Endodermal cell (in vitro differentiated cells): ENCODE measurements around the gene CENPN. TPM values are rescaled to one million over a fixed set of nuclear protein-coding genes. Genes with fewer than 3 reads are reported as not detected.
A peak's percentile ranks its signal among the peaks of the same experiment; 100 is the strongest.

Experiments
- DNase-seq: peaks from one replicate; pipeline ENCODE4 v3.0.0-alpha.2; 2017
- H3K27ac ChIP-seq: 2 replicates; pipeline ENCODE4 v1.5.1; 2013; ENCODE audit warnings: mild to moderate bottlenecking, low read depth, low read length, moderate library complexity
- H3K27me3 ChIP-seq: 2 replicates; pipeline ENCODE4 v1.6.1; 2013; ENCODE audit warnings: mild to moderate bottlenecking, low read length, moderate library complexity; ENCODE audit not compliant: insufficient read depth, control insufficient read depth, poor library complexity, severe bottlenecking
- H3K36me3 ChIP-seq: 2 replicates; pipeline ENCODE4 v1.7.0; 2013; ENCODE audit warnings: mild to moderate bottlenecking, low read length, moderate library complexity; ENCODE audit not compliant: control insufficient read depth, insufficient read depth
- H3K4me1 ChIP-seq: one replicate; pipeline ENCODE4 v1.7.0; 2013; ENCODE audit warnings: low read length; ENCODE audit not compliant: control insufficient read depth, insufficient read depth
- H3K4me3 ChIP-seq: 2 replicates; pipeline ENCODE4 v1.5.1; 2013; ENCODE audit warnings: mild to moderate bottlenecking, low read length, moderate library complexity
- H3K9ac ChIP-seq: 2 replicates; pipeline ENCODE4 v1.6.1; 2013; ENCODE audit warnings: mild to moderate bottlenecking, low read length, moderate library complexity; ENCODE audit not compliant: poor library complexity, severe bottlenecking; ENCODE audit errors: extremely low read depth
- H3K9me3 ChIP-seq: 2 replicates; pipeline ENCODE4 v1.6.1; 2013; ENCODE audit warnings: mild to moderate bottlenecking, low read length, moderate library complexity; ENCODE audit not compliant: control insufficient read depth
- H3K27ac Mint-ChIP-seq: 2 replicates; pipeline ENCODE4 v1.8.0; 2020; ENCODE audit warnings: mixed read lengths
- H3K27me3 Mint-ChIP-seq: 2 replicates; pipeline ENCODE4 v1.8.0; 2021; ENCODE audit warnings: mild to moderate bottlenecking, mixed read lengths; ENCODE audit not compliant: insufficient read depth
- H3K36me3 Mint-ChIP-seq: 2 replicates; pipeline ENCODE4 v1.8.0; 2020; ENCODE audit warnings: low read depth, mixed read lengths
- H3K4me1 Mint-ChIP-seq: 2 replicates; pipeline ENCODE4 v1.8.0; 2020; ENCODE audit warnings: mixed read lengths
- H3K4me3 Mint-ChIP-seq: 2 replicates; pipeline ENCODE4 v1.8.0; 2020; ENCODE audit warnings: mild to moderate bottlenecking, moderate library complexity, mixed read lengths
- H3K9me3 Mint-ChIP-seq: 2 replicates; pipeline ENCODE4 v1.8.0; 2020; ENCODE audit warnings: mild to moderate bottlenecking, mixed read lengths
- WGBS, 2 experiments: methylation state at CpG; one replicate each; pipeline versions ENCODE4 v1.1.5 to v1.1.7; 2013; ENCODE audit warnings: missing lambda C conversion rate in 2 of 2, mixed read lengths in 1 of 2; ENCODE audit not compliant: insufficient coverage in 1 of 2, insufficient read length in 1 of 2; 5-methylcytosine and 5-hydroxymethylcytosine counted together
- total RNA-seq, 2 donors: library from RNA; stranded (reverse); fragmentation: NEBNext Ultra II Directional in 1 of 2; extraction: Animal tissue kit (Norgen Biotek cat#: 25700) in 1 of 2; gene quantifications; 2 replicates in 1 of 2; 3 replicates in 1 of 2; pipeline ENCODE4 v1.2.1, GENCODE V29; 2021
- TF ChIP-seq, protein P1 (sequence below): fragments of 200-600 bp; sonication (generic); conservative IDR thresholded peaks from 2 replicates; pipeline ENCODE4 v1.5.0; 2021; ENCODE audit warnings: antibody characterized with exemption, mild to moderate bottlenecking

The CENPN gene
- total RNA-seq, 2 donors from 2014 or later: 45.1 to 52.8 TPM

DNA sequence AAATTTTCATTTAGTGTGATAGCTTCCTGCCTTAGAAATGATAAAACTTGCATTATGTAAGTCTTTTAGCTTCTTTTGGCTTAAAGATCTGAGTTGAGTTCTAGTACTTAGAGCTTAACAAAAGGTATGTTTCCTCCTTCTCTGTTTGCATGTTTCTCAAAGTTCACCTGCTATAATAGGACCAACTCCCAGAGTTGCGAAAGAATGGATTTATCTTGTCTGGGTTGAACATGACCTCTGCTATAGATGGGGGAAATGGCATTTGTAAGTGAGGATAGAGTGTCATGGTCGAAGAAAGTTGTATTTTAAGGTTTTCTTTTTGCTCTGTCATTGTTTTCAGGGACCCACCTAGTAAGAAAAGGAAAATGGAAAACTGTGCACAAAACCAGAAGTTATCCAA lies 35.8 kb downstream of the CENPN start:
- no peak overlapping the region for H3K27ac ChIP-seq
- peaks cover 16% of the 10 kb centered on the region for H3K4me1 Mint-ChIP-seq
- peaks cover 59% of the 10 kb centered on the region for H3K36me3 Mint-ChIP-seq
- H3K9me3 Mint-ChIP-seq: no peaks in the 10 kb centered on the region
- peaks cover 74% of the 10 kb centered on the region for H3K36me3 ChIP-seq
- no peaks in the 10 kb centered on the region for H3K27me3 Mint-ChIP-seq
- no peak overlapping the region for H3K9ac ChIP-seq
- H3K9me3 ChIP-seq: no peaks in the 10 kb centered on the region
- H3K27me3 ChIP-seq: no peaks in the 10 kb centered on the region
- H3K4me3 Mint-ChIP-seq: no peak overlapping the region
- TF ChIP-seq, protein P1, sequence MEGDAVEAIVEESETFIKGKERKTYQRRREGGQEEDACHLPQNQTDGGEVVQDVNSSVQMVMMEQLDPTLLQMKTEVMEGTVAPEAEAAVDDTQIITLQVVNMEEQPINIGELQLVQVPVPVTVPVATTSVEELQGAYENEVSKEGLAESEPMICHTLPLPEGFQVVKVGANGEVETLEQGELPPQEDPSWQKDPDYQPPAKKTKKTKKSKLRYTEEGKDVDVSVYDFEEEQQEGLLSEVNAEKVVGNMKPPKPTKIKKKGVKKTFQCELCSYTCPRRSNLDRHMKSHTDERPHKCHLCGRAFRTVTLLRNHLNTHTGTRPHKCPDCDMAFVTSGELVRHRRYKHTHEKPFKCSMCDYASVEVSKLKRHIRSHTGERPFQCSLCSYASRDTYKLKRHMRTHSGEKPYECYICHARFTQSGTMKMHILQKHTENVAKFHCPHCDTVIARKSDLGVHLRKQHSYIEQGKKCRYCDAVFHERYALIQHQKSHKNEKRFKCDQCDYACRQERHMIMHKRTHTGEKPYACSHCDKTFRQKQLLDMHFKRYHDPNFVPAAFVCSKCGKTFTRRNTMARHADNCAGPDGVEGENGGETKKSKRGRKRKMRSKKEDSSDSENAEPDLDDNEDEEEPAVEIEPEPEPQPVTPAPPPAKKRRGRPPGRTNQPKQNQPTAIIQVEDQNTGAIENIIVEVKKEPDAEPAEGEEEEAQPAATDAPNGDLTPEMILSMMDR: no peak
- H3K27ac Mint-ChIP-seq: no peak overlapping the region
- H3K4me3 ChIP-seq: no peak overlapping the region
- H3K4me1 ChIP-seq: no peaks in the 10 kb centered on the region
- no peak for DNase-seq
- WGBS, 2 experiments: 96% methylated on average over 2 of the region's 2 CpGs; no CpG with 5 or more reads in 1 of the 2 experiments

DNA sequence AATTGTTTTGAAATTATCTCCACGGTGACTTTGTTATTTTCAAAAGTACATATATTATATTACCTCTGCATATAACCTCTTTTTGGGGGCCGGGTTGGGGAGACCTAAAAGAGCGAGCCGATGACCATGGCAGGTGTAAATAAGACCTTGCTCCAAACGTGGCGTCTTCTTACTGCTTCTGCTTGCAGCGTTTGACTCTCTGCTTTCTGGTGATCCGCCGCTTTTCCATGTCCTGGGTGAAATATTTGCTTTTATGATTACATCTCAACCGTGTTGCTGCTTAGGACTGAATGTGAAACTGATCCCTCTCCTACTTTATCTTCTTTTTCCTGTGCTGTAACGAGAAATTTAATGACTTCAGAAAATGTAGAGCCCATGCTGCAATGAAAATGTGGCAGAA lies 46.7 kb downstream of the CENPN start:
- Histone ChIP-seq H3K36me3 (no peaks in the 10 kb centered on the region), H3K9ac (no peak overlapping the region), H3K4me3 (no peak overlapping the region), H3K4me1 (no peaks in the 10 kb centered on the region), H3K27me3 (no peaks in the 10 kb centered on the region), H3K9me3 (peaks cover 15% of the 10 kb centered on the region), H3K27ac (no peak overlapping the region)
- no peak for DNase-seq
- Mint-ChIP-seq H3K27ac (no peak overlapping the region), H3K27me3 (no peaks in the 10 kb centered on the region), H3K36me3 (peaks cover 10% of the 10 kb centered on the region), H3K4me1 (peaks cover 4% of the 10 kb centered on the region), H3K9me3 (peaks cover 15% of the 10 kb centered on the region), H3K4me3 (no peak overlapping the region)
- TF ChIP-seq, protein P1: no peak
- WGBS, 2 experiments: 87 to 96% methylated on average over 7 to 10 of the region's 11 CpGs

DNA sequence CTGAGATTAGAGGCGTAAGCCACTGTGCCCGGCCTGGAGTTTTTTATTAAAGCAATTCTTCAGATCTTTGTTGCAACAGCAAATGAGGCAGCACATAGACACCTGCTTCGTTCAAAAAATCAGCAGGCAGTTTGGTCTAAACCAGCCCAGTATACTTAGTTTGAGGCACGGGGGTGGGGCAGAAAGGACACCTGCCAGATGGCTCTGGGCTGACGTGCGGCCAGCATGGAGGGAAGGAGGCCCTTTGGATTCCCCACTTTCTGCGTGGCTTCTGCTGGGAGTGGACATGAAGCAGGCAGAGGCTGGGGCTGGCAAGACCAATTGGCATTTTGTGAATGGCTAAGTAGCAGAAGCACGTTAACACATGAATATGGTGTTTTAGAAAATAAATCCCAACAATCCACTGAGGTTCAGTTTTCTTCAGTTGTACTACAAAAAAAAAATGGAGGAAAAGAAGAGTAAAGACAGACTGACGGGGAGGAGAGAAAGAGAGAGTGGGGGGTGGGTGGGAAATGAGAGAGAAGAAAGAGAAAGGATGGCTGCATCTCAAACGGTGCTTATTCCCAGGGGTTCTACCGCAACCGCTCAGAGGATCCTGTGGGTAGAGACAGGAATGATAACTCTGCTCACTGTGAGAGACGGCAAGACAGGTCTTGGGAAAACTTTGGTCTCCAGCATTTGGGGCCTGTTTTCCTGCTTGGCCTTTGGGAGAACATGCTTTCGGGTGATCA lies 53.7 kb downstream of the CENPN start:
- Histone ChIP-seq H3K4me3 (no peak overlapping the region), H3K36me3 (no peaks in the 10 kb centered on the region), H3K4me1 (no peaks in the 10 kb centered on the region), H3K9me3 (no peaks in the 10 kb centered on the region), H3K27me3 (no peaks in the 10 kb centered on the region), H3K9ac (no peak overlapping the region), H3K27ac (no peak overlapping the region)
- H3K27me3 Mint-ChIP-seq: no peaks in the 10 kb centered on the region
- no peaks in the 10 kb centered on the region for H3K4me1 Mint-ChIP-seq
- TF ChIP-seq, protein P1: no peak
- DNase-seq: no peak
- H3K4me3 Mint-ChIP-seq: no peak overlapping the region
- peak overlapping the region; percentile 26 for H3K27ac Mint-ChIP-seq
- H3K9me3 Mint-ChIP-seq: no peaks in the 10 kb centered on the region
- peaks cover 10% of the 10 kb centered on the region for H3K36me3 Mint-ChIP-seq
- 88 to 90% methylated on average over 13 to 14 of the region's 14 CpGs for WGBS, 2 experiments
